ENCODE measurements around the gene TUT4. TPM values are rescaled to one million over a fixed set of nuclear protein-coding genes. Genes with fewer than 3 reads are reported as not detected.

TUT4 gene
- total RNA-seq, 1 experiment from 2014 or later = 67.4 TPM

DNA sequence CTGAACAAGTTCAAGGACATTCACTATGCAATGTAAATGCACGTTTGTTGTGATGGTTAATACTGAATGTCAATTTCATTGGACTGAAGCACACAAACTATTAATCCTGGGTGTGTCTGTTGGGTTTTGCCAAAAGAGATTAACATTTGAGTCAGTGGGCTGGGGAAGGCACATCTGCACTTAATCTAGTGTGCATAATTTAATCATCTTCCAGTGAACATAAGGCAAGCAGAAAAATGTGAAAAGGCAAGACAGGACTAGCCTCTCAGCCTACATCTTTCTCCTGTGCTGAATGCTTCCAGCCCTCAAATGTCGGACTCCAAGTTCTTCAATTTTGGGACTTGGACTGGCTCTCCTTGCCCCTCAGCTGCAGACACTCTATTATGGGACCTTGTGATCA lies 108.4 kb downstream of the TUT4 start:
- intact Hi-C loops (cut with micrococcal nuclease; ENCODE audit: unreplicated experiment) (no loop called here), in situ Hi-C loops (cut with HindIII; ENCODE audit: low pct_unique_long_range_greater_than_20kb, low sequenced_read_pairs) (no loop called here)
- TF ChIP-seq, protein P1, sequence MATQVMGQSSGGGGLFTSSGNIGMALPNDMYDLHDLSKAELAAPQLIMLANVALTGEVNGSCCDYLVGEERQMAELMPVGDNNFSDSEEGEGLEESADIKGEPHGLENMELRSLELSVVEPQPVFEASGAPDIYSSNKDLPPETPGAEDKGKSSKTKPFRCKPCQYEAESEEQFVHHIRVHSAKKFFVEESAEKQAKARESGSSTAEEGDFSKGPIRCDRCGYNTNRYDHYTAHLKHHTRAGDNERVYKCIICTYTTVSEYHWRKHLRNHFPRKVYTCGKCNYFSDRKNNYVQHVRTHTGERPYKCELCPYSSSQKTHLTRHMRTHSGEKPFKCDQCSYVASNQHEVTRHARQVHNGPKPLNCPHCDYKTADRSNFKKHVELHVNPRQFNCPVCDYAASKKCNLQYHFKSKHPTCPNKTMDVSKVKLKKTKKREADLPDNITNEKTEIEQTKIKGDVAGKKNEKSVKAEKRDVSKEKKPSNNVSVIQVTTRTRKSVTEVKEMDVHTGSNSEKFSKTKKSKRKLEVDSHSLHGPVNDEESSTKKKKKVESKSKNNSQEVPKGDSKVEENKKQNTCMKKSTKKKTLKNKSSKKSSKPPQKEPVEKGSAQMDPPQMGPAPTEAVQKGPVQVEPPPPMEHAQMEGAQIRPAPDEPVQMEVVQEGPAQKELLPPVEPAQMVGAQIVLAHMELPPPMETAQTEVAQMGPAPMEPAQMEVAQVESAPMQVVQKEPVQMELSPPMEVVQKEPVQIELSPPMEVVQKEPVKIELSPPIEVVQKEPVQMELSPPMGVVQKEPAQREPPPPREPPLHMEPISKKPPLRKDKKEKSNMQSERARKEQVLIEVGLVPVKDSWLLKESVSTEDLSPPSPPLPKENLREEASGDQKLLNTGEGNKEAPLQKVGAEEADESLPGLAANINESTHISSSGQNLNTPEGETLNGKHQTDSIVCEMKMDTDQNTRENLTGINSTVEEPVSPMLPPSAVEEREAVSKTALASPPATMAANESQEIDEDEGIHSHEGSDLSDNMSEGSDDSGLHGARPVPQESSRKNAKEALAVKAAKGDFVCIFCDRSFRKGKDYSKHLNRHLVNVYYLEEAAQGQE (IDR thresholded peaks at IDR 0.05; ENCODE audit: insufficient read depth in 1 of 2, low read depth in 2 of 2, low read length in 1 of 2) = no peak
- DNase-seq (ENCODE audit: low read depth, low spot score) = no peak
- no peak overlapping the region for H3K4me3 ChIP-seq (ENCODE audit: low read depth in 2 of 2, low read length in 2 of 2)
- POLR2A ChIA-PET = no interaction called here
- H3K27ac ChIP-seq (ENCODE audit: low read length) = no peak overlapping the region
- CTCF ChIA-PET = no interaction called here
- BruUV-seq (replicated peaks) = no TSS peak
- H3K9me3 ChIP-seq (ENCODE audit: control insufficient read depth, insufficient read depth, low read depth, low read length) = no peaks in the 10 kb centered on the region
- H3K36me3 ChIP-seq (ENCODE audit: control insufficient read depth, insufficient read depth, low read length) = 0 out of 2 replicates have a peak, but pooled peaks cover 5% of the 10 kb centered on the region
- no peak for ATAC-seq
- no peaks in the 10 kb centered on the region for H3K27me3 ChIP-seq (ENCODE audit: control insufficient read depth, insufficient read depth, low read length)
- no peaks in the 10 kb centered on the region for H3K4me1 ChIP-seq (ENCODE audit: control insufficient read depth, insufficient read depth, low read length)

GRCh38 chr1:52439976-52440375 lies 112.9 kb downstream of the TUT4 start:
- in situ Hi-C loops (cut with HindIII; ENCODE audit: low pct_unique_long_range_greater_than_20kb, low sequenced_read_pairs) = no loop called here
- POLR2A ChIA-PET = no interaction called here

More at GRCh38 chr1:52439976-52440375, 112.9 kb downstream of the TUT4 start:
- H3K4me3 ChIP-seq (ENCODE audit: low read depth in 2 of 2, low read length in 2 of 2) = no peak overlapping the region
- no peak for DNase-seq (ENCODE audit: low read depth, low spot score)
- no peak overlapping the region for H3K27ac ChIP-seq (ENCODE audit: low read length)
- CTCF ChIA-PET = no interaction called here
- no peak for ATAC-seq
- TF ChIP-seq CTCF (IDR thresholded peaks at IDR 0.05) (no peak), TCF7L2 (IDR thresholded peaks at IDR 0.05; ENCODE audit: low read depth, low read length) (no peak), SIN3A (IDR thresholded peaks at IDR 0.05; ENCODE audit: borderline replicate concordance, insufficient read depth, low read depth, low read length) (no peak), POLR2AphosphoS5 (IDR thresholded peaks at IDR 0.05; ENCODE audit: low read depth, low read length) (no peak)
- TF ChIP-seq, protein P1 (IDR thresholded peaks at IDR 0.05; ENCODE audit: insufficient read depth in 1 of 2, low read depth in 2 of 2, low read length in 1 of 2) = no peak
- BruUV-seq (replicated peaks) = no TSS peak
- no peaks in the 10 kb centered on the region for H3K4me1 ChIP-seq (ENCODE audit: control insufficient read depth, insufficient read depth, low read length)
- intact Hi-C loops (cut with micrococcal nuclease; ENCODE audit: unreplicated experiment) = no loop called here
- peaks cover 6% of the 10 kb centered on the region for H3K36me3 ChIP-seq (ENCODE audit: control insufficient read depth, insufficient read depth, low read length)
- H3K9me3 ChIP-seq (ENCODE audit: control insufficient read depth, insufficient read depth, low read depth, low read length) = no peaks in the 10 kb centered on the region
- H3K27me3 ChIP-seq (ENCODE audit: control insufficient read depth, insufficient read depth, low read length) = no peaks in the 10 kb centered on the region

All from Panc1 (cell line).